H1 (cell line): Measurements from ENCODE around the gene DDA1. TPM values are rescaled to one million over a fixed set of nuclear protein-coding genes. Genes with fewer than 3 reads are reported as not detected.

Experiments
- CTCF ChIA-PET: fragments of 300-600 bp; sonication (Branson Sonifier 250); formaldehyde crosslinking; loops from one replicate; lab custom pipeline; 2021; ENCODE audit not compliant: partially characterized antibody; lab: Charles Lee
- POLR2A ChIA-PET: fragments of 300-600 bp; sonication (Branson Sonifier 250); formaldehyde crosslinking; loops from one replicate; lab custom pipeline; 2021; ENCODE audit warnings: inconsistent platforms; ENCODE audit not compliant: partially characterized antibody; lab: Charles Lee
- DNase-seq, 2 experiments: peaks; one replicate each; pipeline versions ENCODE4 v3.0.0 to v3.0.0-alpha.2; 2010 to 2022; ENCODE audit warnings: low spot score in 2 of 2, low read depth in 1 of 2, mixed read lengths in 1 of 2
- FAIRE-seq: peaks from 2 replicates; lab custom pipeline; 2011; peaks lifted over from hg19 to GRCh38; lab: Jason Lieb, UNC
- H2AFZ ChIP-seq: 2 replicates; pipeline ENCODE4 v1.8.1; 2012; ENCODE audit warnings: low read length, inconsistent platforms
- H2AK5ac ChIP-seq: 2 replicates; pipeline ENCODE4 v1.6.1; 2013; ENCODE audit warnings: low read depth, low read length
- H2BK120ac ChIP-seq: replicated peaks from 2 replicates; pipeline ENCODE3; 2013; ENCODE audit warnings: low read depth, low read length, inconsistent platforms
- H2BK12ac ChIP-seq: 2 replicates; pipeline ENCODE4 v1.6.1; 2013; ENCODE audit warnings: low read depth, low read length
- H2BK15ac ChIP-seq: 2 replicates; pipeline ENCODE4 v1.6.1; 2013; ENCODE audit warnings: low read length
- H2BK20ac ChIP-seq: 2 replicates; pipeline ENCODE4 v1.6.1; 2013; ENCODE audit warnings: low read length
- H2BK5ac ChIP-seq: 2 replicates; pipeline ENCODE4 v1.6.1; 2013; ENCODE audit warnings: low read depth, low read length
- H3K14ac ChIP-seq: 2 replicates; pipeline ENCODE4 v1.6.1; 2013; ENCODE audit warnings: inconsistent platforms; ENCODE audit not compliant: insufficient read length
- H3K18ac ChIP-seq: 2 replicates; pipeline ENCODE4 v1.6.1; 2013; ENCODE audit warnings: low read length; ENCODE audit errors: extremely low read depth
- H3K23ac ChIP-seq: 2 replicates; pipeline ENCODE4 v1.6.1; 2013; ENCODE audit warnings: inconsistent platforms; ENCODE audit not compliant: insufficient read length
- H3K23me2 ChIP-seq: 2 replicates; pipeline ENCODE4 v1.6.1; 2013; ENCODE audit warnings: low read depth, low read length
- H3K27ac ChIP-seq: 2 replicates; pipeline ENCODE4 v1.6.1; 2011; ENCODE audit warnings: low read depth, low read length, inconsistent platforms
- H3K27me3 ChIP-seq, 4 experiments: replicated peaks in 1 of 4; 1 replicate in 1 of 4; 2 replicates in 3 of 4; pipeline versions ENCODE4 v1.6.1 to v1.8.1; 2011 to 2013; ENCODE audit warnings: low read length in 3 of 4, mild to moderate bottlenecking in 3 of 4, inconsistent platforms in 2 of 4, mixed read lengths in 2 of 4, moderate library complexity in 1 of 4; ENCODE audit not compliant: control insufficient read depth in 3 of 4, insufficient read depth in 3 of 4; ENCODE audit errors: extremely low read depth in 1 of 4
- H3K36me3 ChIP-seq, 4 experiments: 2 replicates each; pipeline versions ENCODE4 v1.6.1 to v1.8.1; 2011 to 2013; ENCODE audit warnings: mild to moderate bottlenecking in 4 of 4, low read length in 3 of 4, moderate library complexity in 2 of 4, control low read depth in 1 of 4, inconsistent platforms in 1 of 4; ENCODE audit not compliant: insufficient read depth in 4 of 4, control insufficient read depth in 2 of 4
- H3K4ac ChIP-seq: replicated peaks from 2 replicates; pipeline ENCODE3; 2013; ENCODE audit warnings: low read length, low read depth, mixed read lengths, inconsistent platforms; ENCODE audit not compliant: insufficient read length
- H3K4me1 ChIP-seq, 4 experiments: replicated peaks in 1 of 4; 1 replicate in 1 of 4; 2 replicates in 3 of 4; pipeline versions ENCODE4 v1.6.1 to v1.8.1; 2011 to 2013; ENCODE audit warnings: low read length in 3 of 4, inconsistent platforms in 2 of 4, mixed read lengths in 1 of 4; ENCODE audit not compliant: insufficient read depth in 4 of 4, control insufficient read depth in 3 of 4
- H3K4me2 ChIP-seq, 2 experiments: 2 replicates each; pipeline versions ENCODE4 v1.6.1 to v1.8.1; 2011 to 2013; ENCODE audit warnings: low read depth in 2 of 2, low read length in 2 of 2, control low read depth in 1 of 2, inconsistent platforms in 1 of 2, mild to moderate bottlenecking in 1 of 2; ENCODE audit not compliant: insufficient read depth in 1 of 2
- H3K4me3 ChIP-seq, 4 experiments: fragments of 200-600, 300-600 bp in 1 of 4; sonication (generic), shearing (Covaris generic), sonication (Bioruptor Twin) in 1 of 4; 2 replicates each; pipeline versions ENCODE4 v1.5.1 to v1.8.1; 2011 to 2016; ENCODE audit warnings: low read length in 4 of 4, low read depth in 3 of 4, control low read depth in 2 of 4, inconsistent platforms in 2 of 4, mild to moderate bottlenecking in 2 of 4, mixed read lengths in 1 of 4, moderate library complexity in 1 of 4; ENCODE audit not compliant: insufficient read depth in 2 of 4; ENCODE audit errors: extremely low read depth in 1 of 4
- H3K56ac ChIP-seq: replicated peaks from 2 replicates; pipeline ENCODE3; 2013; ENCODE audit warnings: low read depth, mild to moderate bottlenecking, mixed read lengths, low read length, inconsistent platforms; ENCODE audit not compliant: insufficient read length
- H3K79me1 ChIP-seq: 2 replicates; pipeline ENCODE4 v1.6.1; 2013; ENCODE audit warnings: low read depth, low read length, control low read depth
- H3K79me2 ChIP-seq, 2 experiments: 2 replicates each; pipeline versions ENCODE4 v1.6.1 to v1.8.1; 2012 to 2013; ENCODE audit warnings: low read length in 2 of 2, mild to moderate bottlenecking in 2 of 2, inconsistent platforms in 1 of 2; ENCODE audit not compliant: insufficient read depth in 2 of 2, control insufficient read depth in 1 of 2
- H3K9ac ChIP-seq, 4 experiments: replicated peaks in 1 of 4; 1 replicate in 1 of 4; 2 replicates in 3 of 4; pipeline versions ENCODE4 v1.6.1 to v1.8.1; 2011 to 2013; ENCODE audit warnings: low read depth in 3 of 4, low read length in 3 of 4, control low read depth in 2 of 4, mild to moderate bottlenecking in 2 of 4, moderate library complexity in 2 of 4, inconsistent platforms in 1 of 4; ENCODE audit errors: extremely low read depth in 1 of 4
- H3K9me3 ChIP-seq, 2 experiments: 2 replicates each; pipeline versions ENCODE4 v1.6.1 to v1.8.1; 2012 to 2013; ENCODE audit warnings: mild to moderate bottlenecking in 2 of 2, moderate library complexity in 2 of 2, control low read depth in 1 of 2, inconsistent platforms in 1 of 2, low read depth in 1 of 2, low read length in 1 of 2, mixed read lengths in 1 of 2; ENCODE audit not compliant: insufficient read depth in 2 of 2
- H4K20me1 ChIP-seq, 2 experiments: replicated peaks in 1 of 2; 2 replicates each; pipeline versions ENCODE3 to v1.8.1; 2011 to 2013; ENCODE audit warnings: inconsistent platforms in 2 of 2, low read length in 2 of 2, mild to moderate bottlenecking in 1 of 2; ENCODE audit not compliant: insufficient read depth in 2 of 2, control insufficient read depth in 1 of 2
- H4K5ac ChIP-seq: 2 replicates; pipeline ENCODE4 v1.6.1; 2013; ENCODE audit warnings: low read length, low read depth, mixed read lengths, inconsistent platforms; ENCODE audit not compliant: insufficient read length
- H4K8ac ChIP-seq: 2 replicates; pipeline ENCODE4 v1.8.0; 2013; ENCODE audit warnings: mild to moderate bottlenecking, moderate library complexity, low read length, inconsistent platforms; ENCODE audit not compliant: insufficient read depth; ENCODE audit errors: extremely low read depth
- H4K91ac ChIP-seq: replicated peaks from 2 replicates; pipeline ENCODE3; 2013; ENCODE audit warnings: low read length, mixed read lengths, inconsistent platforms; ENCODE audit not compliant: insufficient read length
- WGBS, 2 experiments: shearing (Covaris generic) in 1 of 2; methylation state at CpG; one replicate each; pipeline versions ENCODE4 v1.1.6 to v1.1.7; 2013 to 2015; ENCODE audit warnings: low lambda C conversion rate in 2 of 2, mixed read lengths in 2 of 2, inconsistent platforms in 1 of 2, low coverage in 1 of 2, missing lambda C conversion rate in 1 of 2; ENCODE audit not compliant: insufficient replicate concordance in 2 of 2, insufficient coverage in 1 of 2, insufficient read length in 1 of 2; ENCODE audit errors: extremely low coverage in 1 of 2, missing lambda C conversion rate in 1 of 2; 5-methylcytosine and 5-hydroxymethylcytosine counted together
- polyA plus RNA-seq, 7 experiments: library from polyadenylated mRNA; depleted of rRNA in 3 of 7; stranded (reverse) in 5 of 7; unstranded in 2 of 7; fragments of >200 nt in 5 of 7; fragments of 200-250 nt in 2 of 7; gene quantifications; 1 replicate in 5 of 7; 2 replicates in 1 of 7; 4 replicates in 1 of 7; pipeline versions ENCODE4 v1.2.1 to v1.2.3, GENCODE V29; 2011 to 2013; ENCODE audit warnings: missing spikeins in 2 of 7, mixed read lengths in 2 of 7
- total RNA-seq: library from RNA; stranded (reverse); fragmentation: NEBNext Ultra II Directional; extraction: Animal tissue kit (Norgen Biotek cat#: 25700); gene quantifications from 2 replicates; pipeline ENCODE4 v1.2.1, GENCODE V29; 2021

Gene DDA1
- total and polyA plus RNA-seq, 2 of the 8 experiments (the other 6 are each of a cell fraction or from before 2014, with no cell fraction given) = 29.2 to 34.5 TPM

DNA sequence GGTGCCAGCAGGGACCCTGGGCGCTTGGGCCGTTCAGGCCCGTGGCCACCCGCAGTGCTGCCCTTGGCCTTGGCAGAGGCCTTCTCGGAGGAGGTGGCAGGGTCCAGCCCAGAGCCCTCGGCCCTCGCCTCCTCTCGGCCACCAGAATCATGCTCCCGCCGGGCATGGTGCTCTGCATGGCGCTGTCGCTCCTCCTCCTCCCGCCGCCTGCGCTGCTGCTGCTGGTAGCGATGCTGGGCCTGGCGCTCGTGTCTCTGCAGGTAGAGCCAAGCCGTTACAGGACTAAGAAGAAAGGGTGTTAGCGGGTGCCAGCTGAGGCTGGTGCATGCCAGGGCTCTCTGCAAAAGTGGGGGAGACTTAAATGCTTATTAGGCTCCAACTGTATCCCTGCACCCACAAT lies 15.8 kb downstream of the DDA1 start:
- no peak for DNase-seq
- Histone ChIP-seq H3K14ac (no peak overlapping the region), H3K9ac (no peak overlapping the region), H3K4me1 (peaks cover 0 to 22% (median 15%) of the 10 kb centered on the region in 4 experiments; a peak in 6 of 7 replicates), H3K79me2 (no peaks in the 10 kb centered on the region), H2AK5ac (no peak overlapping the region), H4K91ac (no peak overlapping the region), H4K8ac (no peak overlapping the region), H2BK5ac (no peak overlapping the region), H3K18ac (no peak overlapping the region), H3K9me3 (no peaks in the 10 kb centered on the region), H3K36me3 (peaks cover 0 to 26% (median 12%) of the 10 kb centered on the region in 4 experiments; a peak in 5 of 8 replicates), H3K4me2 (no peak overlapping the region), H3K27me3 (no peaks in the 10 kb centered on the region; a peak in 1 of 7 replicates), H2AFZ (no peak overlapping the region), H2BK20ac (no peak overlapping the region), H2BK15ac (no peak overlapping the region), H3K56ac (no peak overlapping the region), H3K4ac (no peak overlapping the region), H3K79me1 (peaks cover 2% of the 10 kb centered on the region; the same call in 1 of the 2 replicates), H4K20me1 (peaks cover 3 to 4% of the 10 kb centered on the region in 2 experiments), H4K5ac (no peak overlapping the region), H3K23me2 (peaks cover 6% of the 10 kb centered on the region; the same call in 1 of the 2 replicates), H2BK12ac (no peak overlapping the region), H2BK120ac (no peak overlapping the region), H3K27ac (no peak overlapping the region), H3K23ac (no peak overlapping the region), H3K4me3 (no peak overlapping the region)
- ChIA-PET POLR2A (interaction anchor here (0.5 to 17.1 kb wide), 4 partner anchors 13 to 110 kb away, joined by 3 to 329 read pairs (median 52); partner anchors contain the start of genes ABHD8, ANO8, DDA1 and GTPBP3), CTCF (interaction anchor here (0.6 to 3.3 kb wide), 7 partner anchors 10 to 230 kb away, joined by 3 to 10 read pairs (median 4); partner anchors contain the start of gene ANO8)
- WGBS, 2 experiments = 91% methylated on average over 20 of the region's 20 CpGs; no CpG with 5 or more reads in 1 of the 2 experiments
- no peak for FAIRE-seq
